PC-9 (cell line): ENCODE results near the gene ANKS1B. TPM values are rescaled to one million over a fixed set of nuclear protein-coding genes. Genes with fewer than 3 reads are reported as not detected.

Experiments
- BruUV-seq: library from RNA; stranded (reverse); fragments of 400-500 nt; replicated peaks from 2 replicates; lab custom pipeline; 2021; lab: Mats Ljungman, UMichigan
- CTCF ChIA-PET: fragments of 300-600 bp; sonication (Branson Sonifier 250); formaldehyde crosslinking; loops from one replicate; lab custom pipeline; 2022; ENCODE audit warnings: antibody characterized with exemption; lab: Charles Lee
- POLR2A ChIA-PET: fragments of 300-600 bp; sonication (Branson Sonifier 250); formaldehyde crosslinking; loops from one replicate; lab custom pipeline; 2022; ENCODE audit warnings: antibody characterized with exemption; ENCODE audit not compliant: unreplicated experiment; lab: Charles Lee
- DNase-seq, 2 experiments: peaks; one replicate each; pipeline versions ENCODE4 v3.0.0 to v3.0.0-alpha.2; 2015 to 2022; ENCODE audit warnings: mixed read lengths in 1 of 2
- H2AFZ ChIP-seq: fragments of 200-600 bp; sonication (generic); 2 replicates; pipeline ENCODE4 v1.8.1; 2017; ENCODE audit warnings: antibody characterized with exemption
- H3F3A ChIP-seq: fragments of 200-600 bp; sonication (generic); 2 replicates; pipeline ENCODE4 v1.8.1; 2017; ENCODE audit warnings: antibody characterized with exemption, mild to moderate bottlenecking, low read depth; ENCODE audit not compliant: insufficient read depth
- H3K27ac ChIP-seq: fragments of 200-600 bp; sonication (generic); 2 replicates; pipeline ENCODE4 v1.6.1; 2016; ENCODE audit warnings: mixed run types
- H3K27me3 ChIP-seq: fragments of 200-600 bp; sonication (generic); 2 replicates; pipeline ENCODE4 v1.6.1; 2016; ENCODE audit warnings: low read depth, mixed run types; ENCODE audit not compliant: insufficient read depth
- H3K36me3 ChIP-seq: fragments of 200-600 bp; sonication (generic); 2 replicates; pipeline ENCODE4 v1.6.1; 2016; ENCODE audit warnings: low read depth, mixed run types
- H3K4me1 ChIP-seq: fragments of 200-600 bp; sonication (generic); replicated peaks from 2 replicates; pipeline ENCODE4 v1.6.1; 2016; ENCODE audit warnings: mixed run types; ENCODE audit not compliant: insufficient read depth
- H3K4me2 ChIP-seq: fragments of 200-600 bp; sonication (generic); 2 replicates; pipeline ENCODE4 v1.6.1; 2017; ENCODE audit warnings: mixed run types
- H3K4me3 ChIP-seq: fragments of 200-600 bp; sonication (generic); 2 replicates; pipeline ENCODE4 v1.6.1; 2016; ENCODE audit warnings: mixed run types
- H3K79me2 ChIP-seq: fragments of 200-600 bp; sonication (generic); 2 replicates; pipeline ENCODE4 v1.6.1; 2017; ENCODE audit warnings: low read depth, mixed run types
- H3K9me2 ChIP-seq: fragments of 200-600 bp; sonication (generic); 2 replicates; pipeline ENCODE4 v1.8.1; 2017; ENCODE audit warnings: mild to moderate bottlenecking; ENCODE audit not compliant: insufficient read depth
- H3K9me3 ChIP-seq: fragments of 200-600 bp; sonication (generic); 2 replicates; pipeline ENCODE4 v1.8.1; 2016; ENCODE audit warnings: low read depth; ENCODE audit not compliant: insufficient read depth
- H4K20me1 ChIP-seq: fragments of 200-600 bp; sonication (generic); 2 replicates; pipeline ENCODE4 v1.8.1; 2017; ENCODE audit not compliant: insufficient read depth
- EZH2 ChIP-seq: fragments of 200-600 bp; sonication (generic); IDR thresholded peaks from 2 replicates; pipeline ENCODE4 v1.8.0; 2017; ENCODE audit warnings: antibody characterized with exemption, low read depth
- intact Hi-C: fragments of 100-400 bp; cut with micrococcal nuclease; formaldehyde crosslinking; loops from one replicate; pipeline ENCODE4 v1.10.0; 2022; ENCODE audit not compliant: unreplicated experiment
- total RNA-seq: library from RNA; stranded (reverse); gene quantifications from 2 replicates; pipeline ENCODE4 v1.2.3, GENCODE V29; 2021
- TF ChIP-seq, protein P1 (sequence below): fragments of 200-600 bp; sonication (generic); conservative IDR thresholded peaks from 2 replicates; pipeline ENCODE4 v1.6.1; 2017; ENCODE audit warnings: mixed run types, antibody characterized with exemption, mild to moderate bottlenecking, moderate library complexity

The ANKS1B gene
- total RNA-seq, 1 experiment from 2014 or later, result not detected

DNA sequence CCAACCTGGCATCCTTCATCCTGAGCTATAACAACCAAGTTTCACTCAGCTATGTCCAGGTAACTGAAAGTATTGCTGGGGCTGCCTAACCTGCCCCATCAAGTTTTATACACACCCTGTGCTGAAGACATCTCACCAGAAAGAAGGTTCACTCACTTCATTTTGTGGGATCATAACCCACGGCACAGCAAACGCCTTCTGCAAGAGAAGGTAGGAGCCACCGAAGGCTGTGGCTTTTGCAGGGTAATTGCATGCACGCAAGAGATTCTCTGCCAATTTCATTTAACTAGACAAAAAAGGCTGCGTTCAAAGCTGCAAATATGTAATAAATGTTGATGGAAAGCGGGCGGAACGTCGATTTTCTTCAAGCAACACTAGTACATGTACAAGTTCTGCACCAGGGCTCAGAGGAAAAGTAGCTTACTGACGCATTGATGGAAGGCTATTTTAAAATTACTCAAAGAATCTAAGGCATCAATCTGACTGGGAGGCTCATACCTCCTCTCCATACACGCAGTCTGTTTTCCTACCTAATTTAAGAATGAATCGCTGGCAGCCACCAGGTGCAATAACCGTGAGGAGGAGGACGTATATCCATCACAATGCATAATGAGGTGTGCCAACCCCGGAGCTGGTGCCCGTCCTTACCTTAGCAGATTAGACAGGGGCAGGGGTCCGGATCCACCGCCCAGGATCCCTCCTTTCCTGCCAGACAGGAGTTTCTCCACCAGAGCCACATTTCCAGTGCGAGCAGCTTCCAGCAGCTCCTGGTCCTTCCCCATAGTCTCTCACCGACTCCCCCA lies 1.1 kb downstream of the ANKS1B start:
- DNase-seq, result no peak
- H3K9me3 ChIP-seq, result no peaks in the 10 kb centered on the region
- H3K4me2 ChIP-seq, result no peak overlapping the region
- TF ChIP-seq, protein P1, sequence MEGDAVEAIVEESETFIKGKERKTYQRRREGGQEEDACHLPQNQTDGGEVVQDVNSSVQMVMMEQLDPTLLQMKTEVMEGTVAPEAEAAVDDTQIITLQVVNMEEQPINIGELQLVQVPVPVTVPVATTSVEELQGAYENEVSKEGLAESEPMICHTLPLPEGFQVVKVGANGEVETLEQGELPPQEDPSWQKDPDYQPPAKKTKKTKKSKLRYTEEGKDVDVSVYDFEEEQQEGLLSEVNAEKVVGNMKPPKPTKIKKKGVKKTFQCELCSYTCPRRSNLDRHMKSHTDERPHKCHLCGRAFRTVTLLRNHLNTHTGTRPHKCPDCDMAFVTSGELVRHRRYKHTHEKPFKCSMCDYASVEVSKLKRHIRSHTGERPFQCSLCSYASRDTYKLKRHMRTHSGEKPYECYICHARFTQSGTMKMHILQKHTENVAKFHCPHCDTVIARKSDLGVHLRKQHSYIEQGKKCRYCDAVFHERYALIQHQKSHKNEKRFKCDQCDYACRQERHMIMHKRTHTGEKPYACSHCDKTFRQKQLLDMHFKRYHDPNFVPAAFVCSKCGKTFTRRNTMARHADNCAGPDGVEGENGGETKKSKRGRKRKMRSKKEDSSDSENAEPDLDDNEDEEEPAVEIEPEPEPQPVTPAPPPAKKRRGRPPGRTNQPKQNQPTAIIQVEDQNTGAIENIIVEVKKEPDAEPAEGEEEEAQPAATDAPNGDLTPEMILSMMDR, result no peak
- no peak for TF ChIP-seq EZH2
- no peaks in the 10 kb centered on the region for H3K36me3 ChIP-seq
- intact Hi-C loops, result no loop called here
- no peaks in the 10 kb centered on the region for H3K9me2 ChIP-seq
- no peaks in the 10 kb centered on the region for H4K20me1 ChIP-seq
- no TSS peak for BruUV-seq
- peaks cover 52% of the 10 kb centered on the region for H3K27me3 ChIP-seq
- no peaks in the 10 kb centered on the region for H3F3A ChIP-seq
- 0 out of 2 replicates have a peak, but pooled peaks cover 5% of the 10 kb centered on the region for H3K4me1 ChIP-seq
- ChIA-PET POLR2A (no interaction called here), CTCF (interaction anchor here (0.6 kb wide), 1 partner anchor 1320 kb away, joined by 3 read pairs; no protein-coding TSS in a partner anchor)
- H3K4me3 ChIP-seq, result no peak overlapping the region
- no peak overlapping the region for H2AFZ ChIP-seq
- H3K79me2 ChIP-seq, result no peaks in the 10 kb centered on the region
- H3K27ac ChIP-seq, result no peak overlapping the region

DNA sequence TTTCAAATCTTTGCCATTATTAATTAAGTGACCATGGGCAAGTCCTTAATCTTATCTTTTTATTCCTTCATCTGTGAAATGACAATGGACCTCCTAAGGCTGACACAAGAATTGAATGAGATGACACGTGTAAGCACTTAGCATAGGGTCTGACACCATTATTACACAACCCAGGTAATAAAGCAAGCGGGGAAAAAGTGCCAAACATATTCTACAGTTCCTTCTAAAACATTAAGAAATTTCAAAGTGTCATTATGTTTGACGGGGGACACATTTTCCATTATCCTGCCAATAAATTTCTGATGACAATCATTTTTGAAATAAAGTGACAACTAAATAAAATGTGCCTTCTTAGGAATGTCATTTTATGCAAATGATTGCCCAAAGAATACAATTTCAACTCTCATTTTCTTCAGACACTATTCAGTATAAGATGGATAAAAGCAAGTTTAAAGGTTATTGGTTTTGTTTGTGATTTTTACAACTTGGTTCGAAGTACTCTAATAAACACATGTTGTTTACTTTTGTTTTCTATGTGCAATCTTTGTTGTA lies 3.0 kb downstream of the ANKS1B start:
- H3K79me2 ChIP-seq, result no peaks in the 10 kb centered on the region
- no peak overlapping the region for H3K27ac ChIP-seq
- ChIA-PET POLR2A (no interaction called here), CTCF (no interaction called here)
- no peak for TF ChIP-seq EZH2
- TF ChIP-seq, protein P1, result no peak
- intact Hi-C loops, result no loop called here
- no peak for DNase-seq
- BruUV-seq, result no TSS peak
- H3F3A ChIP-seq, result no peaks in the 10 kb centered on the region
- no peaks in the 10 kb centered on the region for H3K9me3 ChIP-seq
- no peaks in the 10 kb centered on the region for H4K20me1 ChIP-seq
- H3K36me3 ChIP-seq, result no peaks in the 10 kb centered on the region
- peaks cover 46% of the 10 kb centered on the region for H3K27me3 ChIP-seq
- H3K4me1 ChIP-seq, result 0 out of 2 replicates have a peak, but pooled peaks cover 5% of the 10 kb centered on the region
- no peak overlapping the region for H3K4me2 ChIP-seq
- H3K9me2 ChIP-seq, result no peaks in the 10 kb centered on the region
- no peak overlapping the region for H2AFZ ChIP-seq
- no peak overlapping the region for H3K4me3 ChIP-seq

DNA sequence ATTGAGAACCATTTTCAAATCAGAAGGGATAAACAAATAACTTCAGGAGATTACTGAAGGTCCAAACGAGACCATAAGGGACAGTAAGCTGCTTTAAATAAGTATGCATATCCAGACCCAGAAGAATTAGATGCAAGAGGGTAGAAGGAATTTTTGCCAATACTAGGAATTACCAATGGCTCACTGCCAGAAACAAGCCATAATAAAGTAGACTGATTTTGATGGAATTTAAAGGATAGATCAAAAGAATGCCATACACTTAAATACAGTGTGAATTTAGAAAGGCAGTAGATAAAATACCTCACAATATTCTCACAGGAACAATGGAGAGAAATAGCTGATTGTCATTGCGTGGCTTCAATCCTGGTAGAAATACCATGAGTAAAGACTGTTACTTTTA lies 5.3 kb downstream of the ANKS1B start:
- Histone ChIP-seq H3K9me3 (no peaks in the 10 kb centered on the region), H3K27me3 (peaks cover 27% of the 10 kb centered on the region), H3F3A (no peaks in the 10 kb centered on the region), H3K4me2 (no peak overlapping the region), H3K4me1 (no peaks in the 10 kb centered on the region), H3K4me3 (no peak overlapping the region), H4K20me1 (no peaks in the 10 kb centered on the region), H3K36me3 (no peaks in the 10 kb centered on the region), H3K27ac (no peak overlapping the region), H3K9me2 (no peaks in the 10 kb centered on the region), H2AFZ (no peak overlapping the region), H3K79me2 (no peaks in the 10 kb centered on the region)
- no TSS peak for BruUV-seq
- ChIA-PET POLR2A (no interaction called here), CTCF (no interaction called here)
- no peak for DNase-seq
- intact Hi-C loops, result no loop called here
- TF ChIP-seq, protein P1, result no peak
- no peak for TF ChIP-seq EZH2
